ENCODE measurements around the gene HEG1.

The HEG1 gene

DNA sequence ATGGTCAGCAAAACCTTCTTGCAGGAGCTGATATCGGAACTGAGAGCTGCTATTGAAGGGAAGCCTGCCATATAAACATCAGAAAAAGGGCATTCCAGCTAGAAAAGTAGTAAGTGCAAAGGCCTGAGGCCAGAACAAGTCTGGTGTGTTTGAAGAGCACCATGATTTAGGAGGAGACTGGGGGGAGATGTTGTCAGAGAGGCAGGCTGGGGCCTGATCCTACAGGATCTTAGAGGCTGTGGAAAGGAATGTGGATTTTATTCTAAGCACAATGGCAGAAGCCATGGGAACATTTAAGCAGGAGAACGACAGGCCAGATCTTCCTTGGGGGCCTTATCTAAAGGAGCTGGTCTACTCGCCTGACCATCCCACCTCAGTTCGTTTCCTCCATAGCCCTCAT is 116.1 kb downstream of the HEG1 start:
- DNase-seq: no peak

DNA sequence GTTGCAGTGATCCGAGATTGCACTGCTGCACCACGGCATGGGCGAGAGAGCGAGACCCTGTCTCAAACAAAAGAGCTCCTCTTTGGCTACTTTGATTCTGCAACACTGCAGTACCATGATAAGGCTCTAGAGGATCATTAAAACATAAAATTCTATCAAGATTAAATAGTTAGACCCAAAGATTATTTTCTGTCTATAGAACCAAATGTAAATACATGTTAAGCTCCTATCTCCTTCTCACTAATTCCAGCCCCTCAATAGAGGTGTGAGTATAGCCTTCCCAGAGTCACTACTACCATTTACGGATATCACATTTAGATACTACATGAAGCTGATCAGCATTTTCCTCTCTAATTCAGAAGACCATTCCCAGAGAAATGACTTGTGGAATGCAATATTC is 116.9 kb downstream of the HEG1 start:
- DNase-seq: no peak

DNA sequence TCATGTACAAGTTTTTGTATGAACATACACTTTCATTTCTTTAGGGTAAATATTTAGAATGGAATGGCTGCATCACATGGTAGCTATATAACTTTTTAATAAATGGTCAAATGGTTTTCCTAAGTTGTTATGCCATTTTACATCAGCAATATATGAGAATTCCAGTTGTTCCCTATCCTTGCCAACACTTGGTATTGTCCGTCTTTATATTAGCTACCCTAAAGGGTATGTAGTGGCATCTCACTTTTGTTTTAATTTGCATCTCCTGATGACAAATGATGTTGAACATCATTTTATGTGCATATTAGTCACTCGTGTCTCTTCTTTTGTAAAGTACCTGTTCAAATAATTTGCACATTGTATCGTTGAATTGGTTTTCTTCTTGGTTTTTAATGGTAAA is 118.7 kb downstream of the HEG1 start:
- DNase-seq: no peak

DNA sequence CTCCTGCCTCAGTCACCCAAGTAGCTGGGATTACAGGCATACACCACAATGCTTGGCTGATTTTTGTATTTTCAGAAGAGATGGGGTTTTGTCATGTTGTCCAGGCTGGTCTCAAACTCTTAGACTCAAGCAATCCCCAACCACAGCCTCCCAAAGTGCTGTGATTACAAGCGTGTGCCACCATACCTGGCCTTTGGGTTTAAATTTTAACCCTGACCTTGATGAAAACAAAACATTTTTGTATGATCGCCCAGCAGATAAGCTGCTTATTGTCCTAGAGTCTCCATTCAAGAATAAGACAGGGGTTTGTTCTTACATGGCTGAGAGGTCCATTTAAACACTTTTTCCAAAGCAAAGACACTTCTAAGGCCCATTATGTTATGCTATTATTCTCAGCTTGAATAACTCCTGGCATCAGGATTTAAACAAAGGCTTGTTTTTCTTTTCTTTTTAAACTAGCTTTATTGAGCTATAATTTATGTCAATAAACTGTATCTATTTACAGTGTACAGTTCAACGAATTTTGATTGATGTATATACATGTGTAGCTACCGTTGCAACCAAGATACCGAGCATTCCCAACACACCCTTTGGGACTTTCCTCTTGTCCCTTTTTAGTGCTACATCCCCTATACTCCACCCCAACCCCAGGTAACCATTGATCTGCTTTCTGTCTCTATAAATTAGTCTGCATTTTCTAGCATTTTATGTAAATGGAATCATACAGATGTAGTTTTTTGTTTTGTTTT is 119.8 kb downstream of the HEG1 start:
- DNase-seq: no peak

DNA sequence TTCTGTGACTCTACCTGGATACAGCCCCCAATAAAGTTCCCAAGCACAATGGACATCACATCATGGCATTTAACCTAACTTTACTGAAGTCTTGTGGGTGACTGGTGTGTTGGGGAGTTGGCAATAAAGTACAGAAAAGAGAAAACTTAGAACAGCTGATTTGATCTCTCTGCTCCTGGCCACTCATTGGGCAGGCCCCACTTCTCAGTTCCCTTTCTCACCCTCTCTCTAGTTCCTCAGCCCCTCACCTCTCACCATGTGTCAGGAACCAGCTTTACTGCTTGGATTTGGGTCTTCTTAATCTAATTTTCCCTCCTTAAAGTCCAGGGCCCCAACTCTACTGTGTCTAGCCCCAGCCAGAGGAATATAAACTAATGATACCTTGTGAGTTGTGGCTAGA is 120.5 kb downstream of the HEG1 start:
- no peak for DNase-seq

DNA sequence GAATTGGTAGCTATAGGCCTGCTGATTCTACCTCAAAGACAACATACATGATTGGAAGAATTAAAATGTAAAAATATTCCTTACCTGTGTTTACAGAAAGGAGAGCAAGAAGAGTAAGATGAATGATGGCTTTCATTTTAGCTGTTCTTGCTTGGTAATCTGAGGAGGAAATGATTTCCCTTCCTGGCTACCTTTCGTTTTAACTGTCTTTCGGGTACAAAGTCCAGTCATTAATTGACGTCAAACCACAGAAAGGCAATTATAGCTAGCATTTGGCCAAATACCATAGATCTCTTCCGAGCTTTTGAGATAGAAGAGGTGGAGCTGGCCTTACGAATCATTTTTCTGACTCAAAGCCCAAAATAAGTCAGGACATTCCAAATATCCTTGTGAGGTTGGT is 121.2 kb downstream of the HEG1 start, which contains the start of gene MUC13:
Gene MUC13, minus strand, starts transcription at position 175 of the 400 bp plus-strand sequence. Its CDS starts 39 bp downstream, at position 136.
- DNase-seq: no peak

DNA sequence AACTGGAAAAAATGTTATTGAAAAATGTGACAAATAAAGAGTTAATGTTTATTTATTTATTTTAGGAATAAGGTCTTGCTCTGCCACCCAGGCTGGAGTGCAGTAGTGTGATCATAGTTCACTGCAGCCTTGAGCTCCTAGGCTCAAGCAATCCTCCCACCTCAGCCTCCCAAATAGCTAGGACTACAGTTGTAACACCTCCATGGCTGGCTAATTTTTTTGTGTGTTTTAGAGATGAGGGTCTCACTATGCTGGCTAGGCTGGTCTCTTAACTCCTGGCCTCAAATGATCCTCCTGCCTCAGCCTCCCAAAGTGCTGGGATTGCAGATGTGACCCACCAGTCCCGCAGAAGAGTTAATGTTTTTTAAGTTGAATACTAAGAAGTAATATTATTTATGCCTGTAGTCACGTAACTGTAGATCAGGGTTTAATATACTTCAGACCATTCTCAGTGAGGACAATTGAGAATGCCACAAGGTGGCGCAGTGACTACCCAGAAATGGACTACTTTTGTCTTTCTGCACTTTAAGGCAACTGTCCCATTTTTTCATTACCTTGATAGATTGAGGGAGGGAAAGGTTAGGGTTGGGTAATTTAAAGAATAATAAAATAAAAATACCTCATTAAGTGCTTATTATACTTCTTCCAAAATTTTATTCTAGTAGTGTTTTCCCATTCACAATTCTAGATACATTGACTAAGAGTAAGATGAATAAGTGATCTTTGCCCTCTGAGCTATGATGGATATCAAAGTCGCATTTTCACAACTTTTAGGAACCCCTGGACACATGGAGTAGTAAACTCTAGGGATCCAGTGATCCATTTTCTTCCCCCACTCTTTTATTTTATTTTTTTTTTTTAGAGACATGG is 127.2 kb downstream of the HEG1 start:
- DNase-seq: peak; percentile 13

DNA sequence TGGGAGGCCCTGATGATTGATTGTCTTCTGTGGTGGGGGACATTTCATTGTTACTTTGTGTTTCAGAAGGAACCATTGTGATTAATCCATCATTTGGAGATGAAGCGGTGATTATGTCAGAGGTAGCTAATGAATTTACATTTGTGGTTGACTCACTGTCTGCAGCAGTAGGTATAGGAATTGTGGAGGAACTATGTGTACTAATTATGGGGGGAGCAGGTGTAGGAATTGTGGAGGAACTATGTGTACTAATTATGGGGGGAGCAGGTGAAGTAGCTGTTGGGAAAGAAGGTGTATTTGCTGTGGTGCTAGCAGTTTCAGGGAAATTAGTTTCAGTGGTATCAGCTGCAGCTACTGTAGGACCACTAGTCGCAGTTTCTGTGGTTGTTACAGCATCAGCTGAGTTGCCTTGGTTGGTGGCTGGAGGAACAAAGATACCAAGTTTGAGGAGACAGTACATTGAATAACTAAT is 128.2 kb downstream of the HEG1 start:
- DNase-seq: no peak

DNA sequence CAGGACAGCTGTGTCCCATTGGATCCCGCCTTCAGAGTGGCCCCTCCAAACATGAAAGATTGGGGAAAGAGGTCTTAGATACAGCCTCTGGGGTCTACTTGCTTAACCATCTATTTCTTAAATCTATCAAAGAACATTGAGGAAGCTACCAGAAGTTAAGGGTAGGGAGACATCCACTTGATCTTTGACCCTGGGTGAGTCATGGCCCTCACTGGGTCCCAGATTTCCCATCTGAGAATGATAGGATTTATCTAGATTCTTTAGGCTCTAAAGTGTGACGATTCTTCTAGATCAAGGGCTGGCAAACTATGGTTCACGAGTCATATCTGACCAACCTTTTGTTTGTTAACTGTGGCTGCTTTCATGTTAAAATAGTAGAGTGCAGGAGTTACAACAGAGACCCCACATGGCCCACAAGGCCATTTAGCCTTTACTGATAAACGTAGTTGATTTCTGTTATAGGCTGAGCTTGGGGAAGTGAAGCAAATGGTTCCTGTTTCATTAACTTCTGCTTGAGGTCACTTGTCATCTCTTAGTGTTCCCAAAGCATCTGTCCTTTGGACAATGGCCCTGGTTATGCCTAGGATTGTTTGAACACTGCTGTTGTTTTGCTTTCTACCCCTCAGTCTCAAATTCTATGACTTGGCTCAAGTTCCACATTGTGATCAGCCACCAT is 129.2 kb downstream of the HEG1 start:
- no peak for DNase-seq

DNA sequence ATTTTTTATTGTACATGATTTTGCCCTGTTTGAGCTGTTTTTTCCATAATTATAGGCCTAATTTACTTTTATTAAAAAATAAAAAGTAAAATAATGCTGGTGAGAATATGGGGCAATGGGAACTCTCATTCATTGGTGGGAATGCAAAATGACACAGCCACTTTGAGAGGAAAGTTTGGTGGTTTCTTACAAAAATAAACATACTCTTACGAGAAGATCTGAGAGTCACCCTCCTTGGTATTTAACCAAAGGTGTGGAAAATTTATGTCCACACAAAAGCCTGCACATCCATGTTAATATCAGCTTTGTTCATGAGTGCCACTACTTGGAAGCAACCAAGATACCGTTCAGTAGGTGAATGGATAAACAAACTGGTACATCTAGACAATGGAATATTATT is 131.1 kb downstream of the HEG1 start:
- DNase-seq: no peak

DNA sequence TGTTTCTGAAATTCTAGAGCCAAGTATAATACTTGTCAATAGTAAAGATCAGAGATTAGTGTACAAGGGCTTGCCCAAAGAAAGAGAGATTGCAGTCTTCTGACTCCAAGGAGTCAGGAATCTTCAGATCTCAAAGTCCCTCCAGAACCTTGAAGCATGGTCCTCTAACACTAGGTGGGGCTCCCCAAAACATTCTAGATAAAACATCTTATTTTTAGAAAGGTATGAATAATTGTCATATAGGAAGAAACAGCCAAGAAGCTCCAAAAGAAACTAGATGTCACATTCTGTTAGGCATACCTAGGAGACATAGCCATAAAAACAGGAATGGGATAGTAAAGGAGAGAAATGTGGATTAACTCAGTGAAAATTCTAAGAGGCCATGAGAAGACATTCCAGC is 132.0 kb downstream of the HEG1 start:
- DNase-seq: no peak

DNA sequence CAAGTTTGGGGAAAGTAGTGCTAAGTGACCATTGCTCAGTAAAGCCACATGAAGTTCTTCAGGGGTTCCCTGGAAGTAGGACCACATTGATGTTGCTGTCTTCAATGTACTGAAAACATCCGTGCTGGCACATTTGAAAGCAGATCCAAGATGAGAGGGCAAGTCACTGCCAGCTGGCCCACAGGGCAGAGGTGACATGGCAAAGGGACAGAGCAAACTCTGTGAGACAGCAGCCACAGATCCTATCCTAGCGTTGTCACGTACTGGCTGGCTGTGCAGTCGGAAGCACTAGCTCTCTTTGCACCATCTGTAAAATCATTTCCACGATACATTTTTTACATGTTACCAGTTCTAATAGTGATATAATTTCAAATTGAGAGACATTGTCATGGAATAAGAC is 135.1 kb downstream of the HEG1 start:
- DNase-seq: no peak

DNA sequence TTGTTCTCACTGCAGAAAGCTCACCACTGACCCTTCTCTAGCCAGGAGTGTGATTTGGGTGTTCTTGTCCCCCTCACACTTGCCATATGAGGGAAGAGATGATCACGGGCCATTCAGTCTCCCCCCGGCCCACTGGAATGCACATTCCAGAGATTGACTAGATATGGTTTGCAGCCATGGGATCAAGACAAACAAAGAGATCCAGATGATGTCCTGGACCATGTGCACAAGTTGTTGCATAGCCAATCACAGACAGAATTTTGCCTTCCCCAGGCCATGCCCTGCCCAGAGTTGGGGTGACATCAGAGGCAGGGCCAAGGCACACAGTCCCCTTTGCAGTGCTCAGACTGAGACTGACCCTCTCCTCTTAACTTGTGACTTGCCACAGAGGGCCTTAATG is 136.0 kb downstream of the HEG1 start:
- no peak for DNase-seq

DNA sequence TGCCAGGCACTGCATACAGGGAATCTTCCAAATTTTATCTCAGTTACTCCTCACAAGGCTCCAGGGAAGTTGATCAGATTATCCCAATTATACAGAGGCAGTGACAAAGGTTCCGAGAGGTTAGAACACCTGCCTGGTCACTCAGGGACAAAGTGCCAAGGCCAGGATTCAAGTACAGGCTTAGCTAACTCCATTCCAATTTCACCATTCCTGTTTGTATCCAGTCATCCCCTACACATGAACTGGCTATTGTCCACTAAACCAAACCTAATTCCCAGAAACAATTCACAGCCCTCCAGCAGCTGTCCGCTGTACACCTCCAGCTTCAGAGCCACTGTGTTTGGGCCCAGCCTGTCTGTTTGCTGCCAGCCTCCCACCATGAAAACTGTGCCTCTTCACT is 137.3 kb downstream of the HEG1 start:
- DNase-seq: no peak

DNA sequence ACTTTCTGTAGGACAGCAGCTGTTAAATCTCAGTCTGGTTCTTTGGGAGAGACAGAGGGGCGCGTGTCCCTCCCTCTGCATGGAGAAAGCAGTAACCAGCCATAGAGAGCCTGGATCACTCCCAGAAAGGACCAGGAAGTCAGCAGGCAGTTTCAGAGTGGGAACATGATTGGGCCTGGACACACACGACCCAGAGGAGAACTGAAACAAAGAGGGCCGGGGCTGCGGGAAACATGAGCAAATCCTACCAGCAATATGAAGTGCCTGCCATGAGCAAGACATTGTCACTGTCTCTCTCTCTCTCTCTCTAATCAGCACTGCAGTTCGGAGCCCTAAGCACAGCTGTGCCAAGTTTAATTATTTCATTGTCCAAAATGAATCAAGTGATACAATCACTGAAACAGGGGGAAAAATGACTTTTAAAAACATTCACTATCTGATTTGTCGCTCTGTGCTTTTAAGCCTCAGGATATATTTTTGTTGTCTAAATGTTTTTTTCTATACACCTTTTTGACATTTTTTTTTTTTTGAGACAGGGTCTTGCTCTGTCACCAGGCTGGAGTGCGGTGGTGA is 138.9 kb downstream of the HEG1 start:
- DNase-seq: no peak
